ENCODE data around the gene NLN.

NLN gene

GRCh38 chr5:65765582-65765981 lies 43.6 kb downstream of the NLN start:
- Histone ChIP-seq H3K36me3 (ENCODE audit: control insufficient read depth in 2 of 2, insufficient read depth in 1 of 2, low read length in 2 of 2) (peaks cover 4 to 11% of the 10 kb centered on the region in 2 experiments), H3K27ac (ENCODE audit: extremely low read depth, low read depth, low read length) (no peak overlapping the region), H3K4me3 (ENCODE audit: low read depth, low read length) (no peak overlapping the region), H3K9me3 (ENCODE audit: control insufficient read depth, insufficient read depth, low read depth, low read length) (no peaks in the 10 kb centered on the region), H3K4me1 (ENCODE audit: control insufficient read depth, insufficient read depth, low read length) (no peaks in the 10 kb centered on the region)
- TF ChIP-seq ZSCAN16 (tag by site-specific recombination; IDR thresholded peaks at IDR 0.05) (no peak), MEIS1 (CRISPR knock-in tag; IDR thresholded peaks at IDR 0.05; ENCODE audit: borderline replicate concordance) (no peak), PRDM6 (tag by site-specific recombination; IDR thresholded peaks at IDR 0.05) (no peak), ZNF132 (tag by site-specific recombination; IDR thresholded peaks at IDR 0.05; ENCODE audit: borderline replicate concordance) (no peak), ZNF138 (tag by site-specific recombination; IDR thresholded peaks at IDR 0.05; ENCODE audit: borderline replicate concordance) (no peak), ZNF747 (tag by site-specific recombination; IDR thresholded peaks at IDR 0.05) (no peak), ZNF426 (tag by site-specific recombination; IDR thresholded peaks at IDR 0.05) (no peak), ZNF610 (tag by site-specific recombination; IDR thresholded peaks at IDR 0.05; ENCODE audit: borderline replicate concordance) (no peak), OSR2 (tag by site-specific recombination; IDR thresholded peaks at IDR 0.05) (no peak), ZNF76 (tag by site-specific recombination; IDR thresholded peaks at IDR 0.05; ENCODE audit: borderline replicate concordance, low read depth) (no peak), ZNF555 (tag by site-specific recombination; conservative IDR thresholded peaks at IDR 0.05) (no peak), IKZF3 (tag by site-specific recombination; IDR thresholded peaks at IDR 0.05) (no peak), ZNF175 (tag by site-specific recombination; IDR thresholded peaks at IDR 0.05) (no peak), ZSCAN18 (tag by site-specific recombination; IDR thresholded peaks at IDR 0.05) (no peak), ZNF121 (tag by site-specific recombination; IDR thresholded peaks at IDR 0.05) (no peak), ZNF423 (tag by site-specific recombination; IDR thresholded peaks at IDR 0.05) (no peak), ZBTB7A (tag by site-specific recombination; IDR thresholded peaks at IDR 0.05; ENCODE audit: low read depth) (no peak), REPIN1 (tag by site-specific recombination; IDR thresholded peaks at IDR 0.05; ENCODE audit: low read depth) (no peak)
- ChIA-PET POLR2A (no interaction called here), CTCF (interaction anchor here (0.6 to 1.3 kb wide), 2 partner anchors 15 to 26 kb away, joined by 4 read pairs; no protein-coding TSS in a partner anchor)

GRCh38 chr5:65766175-65766574 lies 44.2 kb downstream of the NLN start:
- ChIA-PET POLR2A (no interaction called here), CTCF (interaction anchor here (0.6 to 1.3 kb wide), 2 partner anchors 15 to 26 kb away, joined by 4 read pairs; no protein-coding TSS in a partner anchor)
- H3K4me3 ChIP-seq (ENCODE audit: low read depth, low read length): no peak overlapping the region
- no peaks in the 10 kb centered on the region for H3K4me1 ChIP-seq (ENCODE audit: control insufficient read depth, insufficient read depth, low read length)
- TF ChIP-seq ZNF692 (tag by site-specific recombination; IDR thresholded peaks at IDR 0.05): no peak
- TF ChIP-seq ZBTB11 (tag by site-specific recombination; conservative IDR thresholded peaks at IDR 0.05; ENCODE audit: low read depth): no peak
- no peak for TF ChIP-seq ZNF639 (tag by site-specific recombination; IDR thresholded peaks at IDR 0.05)
- no peak for TF ChIP-seq KLF7 (tag by site-specific recombination; IDR thresholded peaks at IDR 0.05; ENCODE audit: borderline replicate concordance)
- TF ChIP-seq ZNF785 (tag by site-specific recombination; IDR thresholded peaks at IDR 0.05): no peak
- TF ChIP-seq KLF1 (tag by site-specific recombination; IDR thresholded peaks at IDR 0.05): no peak
- no peak for TF ChIP-seq ZNF473 (tag by site-specific recombination; IDR thresholded peaks at IDR 0.05)
- peaks cover 4 to 11% of the 10 kb centered on the region in 2 experiments for H3K36me3 ChIP-seq (ENCODE audit: control insufficient read depth in 2 of 2, insufficient read depth in 1 of 2, low read length in 2 of 2)
- H3K27ac ChIP-seq (ENCODE audit: extremely low read depth, low read depth, low read length): no peak overlapping the region
- H3K9me3 ChIP-seq (ENCODE audit: control insufficient read depth, insufficient read depth, low read depth, low read length): no peaks in the 10 kb centered on the region
